HepG2 (cell line): ENCODE results near the gene HPS3. TPM values are rescaled to one million over a fixed set of nuclear protein-coding genes. Genes with fewer than 3 reads are reported as not detected.

Source experiments
- DPF2 ChIP-seq: sonication (generic); formaldehyde crosslinking; IDR thresholded peaks from 2 replicates; pipeline ENCODE4 v1.4.0; 2020; ENCODE audit warnings: mild to moderate bottlenecking, low read depth, missing genetic modification reagents, borderline replicate concordance
- FOXK2 ChIP-seq: fragments of 450-650 bp; IDR thresholded peaks from 2 replicates; pipeline ENCODE4 v1.6.1; 2016
- HMGA1 ChIP-seq: sonication (generic); formaldehyde crosslinking; conservative IDR thresholded peaks from 2 replicates; pipeline ENCODE4 v1.4.0; 2020; ENCODE audit warnings: missing genetic modification reagents
- KAT2B ChIP-seq: fragments of 150-350 bp; IDR thresholded peaks from 2 replicates; pipeline ENCODE4 v1.6.1; 2014; ENCODE audit warnings: low read depth, low read length, borderline replicate concordance
- KLF12 ChIP-seq: sonication (generic); formaldehyde crosslinking; IDR thresholded peaks from 2 replicates; pipeline ENCODE4 v1.4.0; 2020; ENCODE audit warnings: missing genetic modification reagents, borderline replicate concordance
- SKI ChIP-seq: fragments of 450-650 bp; IDR thresholded peaks from one replicate; pipeline ENCODE4 v1.6.1; 2018; ENCODE audit warnings: mild to moderate bottlenecking; ENCODE audit not compliant: partially characterized antibody
- SMAD1 ChIP-seq: sonication (generic); formaldehyde crosslinking; IDR thresholded peaks from 2 replicates; pipeline ENCODE4 v1.4.0; 2020; ENCODE audit warnings: missing genetic modification reagents, low read depth, mild to moderate bottlenecking, borderline replicate concordance
- SP4 ChIP-seq: sonication (generic); formaldehyde crosslinking; IDR thresholded peaks from 2 replicates; pipeline ENCODE4 v1.8.1; 2023; ENCODE audit warnings: mild to moderate bottlenecking, missing genetic modification reagents
- YY1 ChIP-seq: IDR thresholded peaks from 2 replicates; pipeline ENCODE4 v1.6.1; 2011; ENCODE audit warnings: low read length, low read depth, moderate library complexity, mild to moderate bottlenecking; ENCODE audit not compliant: insufficient read depth, insufficient replicate concordance
- ZFP36 ChIP-seq: fragments of 150-350 bp; IDR thresholded peaks from 2 replicates; pipeline ENCODE4 v1.6.1; 2018; ENCODE audit warnings: borderline replicate concordance, low read length, low read depth; ENCODE audit not compliant: partially characterized antibody
- ZNF24 ChIP-seq: fragments of 450-650 bp; IDR thresholded peaks from 2 replicates; pipeline ENCODE4 v1.6.1; 2017; ENCODE audit warnings: antibody characterized with exemption, mild to moderate bottlenecking
- ZNF331 ChIP-seq: sonication (generic); formaldehyde crosslinking; IDR thresholded peaks from 2 replicates; pipeline ENCODE4 v1.4.0; 2020; ENCODE audit warnings: missing genetic modification reagents
- ZNF446 ChIP-seq: sonication (generic); formaldehyde crosslinking; IDR thresholded peaks from 2 replicates; pipeline ENCODE4 v1.5.0; 2020; ENCODE audit warnings: mild to moderate bottlenecking, missing genetic modification reagents
- ZNF468 ChIP-seq: sonication (generic); formaldehyde crosslinking; IDR thresholded peaks from 2 replicates; pipeline ENCODE4 v1.8.0; 2022; ENCODE audit warnings: mild to moderate bottlenecking, moderate library complexity, missing genetic modification reagents
- ZNF543 ChIP-seq: sonication (generic); formaldehyde crosslinking; IDR thresholded peaks from 2 replicates; pipeline ENCODE4 v1.4.0; 2020; ENCODE audit warnings: mild to moderate bottlenecking, missing genetic modification reagents
- ZNF567 ChIP-seq: sonication (generic); formaldehyde crosslinking; IDR thresholded peaks from 2 replicates; pipeline ENCODE4 v1.8.1; 2023; ENCODE audit warnings: mild to moderate bottlenecking, missing genetic modification reagents, borderline replicate concordance
- ZNF768 ChIP-seq: sonication (generic); formaldehyde crosslinking; IDR thresholded peaks from 2 replicates; pipeline ENCODE4 v1.4.0; 2020; ENCODE audit warnings: missing genetic modification reagents
- ZNF776 ChIP-seq: sonication (generic); formaldehyde crosslinking; IDR thresholded peaks from 2 replicates; pipeline ENCODE4 v1.4.0; 2020; ENCODE audit warnings: mild to moderate bottlenecking, missing genetic modification reagents
- ZNF781 ChIP-seq: sonication (generic); formaldehyde crosslinking; IDR thresholded peaks from 2 replicates; pipeline ENCODE4 v1.5.1; 2020; ENCODE audit warnings: borderline replicate concordance, mild to moderate bottlenecking, missing genetic modification reagents; ENCODE audit errors: not compliant biosample characterization
- polyA plus RNA-seq, 8 experiments: library from polyadenylated mRNA; depleted of rRNA in 3 of 8; stranded (reverse) in 7 of 8; unstranded in 1 of 8; fragments of >200 nt; fragmentation: Illumina TruSeq in 4 of 8; extraction: Trizol in 4 of 8; gene quantifications; 2 replicates each; pipeline versions ENCODE4 v1.2.1 to v1.2.3, GENCODE V29; 2011 to 2016; ENCODE audit warnings: low read depth in 4 of 8, missing spikeins in 1 of 8, mixed read lengths in 1 of 8; ENCODE audit not compliant: insufficient read depth in 1 of 8
- total RNA-seq, 5 experiments: library from RNA; depleted of rRNA; stranded (reverse); fragments of >200 nt; fragmentation: Illumina TruSeq; extraction: Trizol; gene quantifications; 2 replicates each; pipeline ENCODE4 v1.2.3, GENCODE V29; 2016; ENCODE audit warnings: low read depth in 1 of 5
- TF ChIP-seq, protein P1 (sequence below): sonication (generic); formaldehyde crosslinking; IDR thresholded peaks from 2 replicates; pipeline ENCODE4 v1.5.0; 2020; ENCODE audit warnings: mild to moderate bottlenecking, low read depth, missing genetic modification reagents, borderline replicate concordance
- TF ChIP-seq, protein P2 (sequence below): sonication (generic); formaldehyde crosslinking; IDR thresholded peaks from 2 replicates; pipeline ENCODE4 v1.5.0; 2020; ENCODE audit warnings: missing genetic modification reagents
- TF ChIP-seq, protein P3 (sequence below): IDR thresholded peaks from 2 replicates; pipeline ENCODE4 v1.4.0; 2020; ENCODE audit warnings: mild to moderate bottlenecking, missing genetic modification reagents
- TF ChIP-seq, protein P4 (sequence below): sonication (generic); formaldehyde crosslinking; IDR thresholded peaks from 2 replicates; pipeline ENCODE4 v1.5.1; 2020; ENCODE audit warnings: mild to moderate bottlenecking, missing genetic modification reagents, borderline replicate concordance

Gene HPS3
- total and polyA plus RNA-seq, 2 of the 13 experiments (the other 11 are each of a cell fraction or from before 2014, with no cell fraction given), result 9.5 to 18.9 TPM

DNA sequence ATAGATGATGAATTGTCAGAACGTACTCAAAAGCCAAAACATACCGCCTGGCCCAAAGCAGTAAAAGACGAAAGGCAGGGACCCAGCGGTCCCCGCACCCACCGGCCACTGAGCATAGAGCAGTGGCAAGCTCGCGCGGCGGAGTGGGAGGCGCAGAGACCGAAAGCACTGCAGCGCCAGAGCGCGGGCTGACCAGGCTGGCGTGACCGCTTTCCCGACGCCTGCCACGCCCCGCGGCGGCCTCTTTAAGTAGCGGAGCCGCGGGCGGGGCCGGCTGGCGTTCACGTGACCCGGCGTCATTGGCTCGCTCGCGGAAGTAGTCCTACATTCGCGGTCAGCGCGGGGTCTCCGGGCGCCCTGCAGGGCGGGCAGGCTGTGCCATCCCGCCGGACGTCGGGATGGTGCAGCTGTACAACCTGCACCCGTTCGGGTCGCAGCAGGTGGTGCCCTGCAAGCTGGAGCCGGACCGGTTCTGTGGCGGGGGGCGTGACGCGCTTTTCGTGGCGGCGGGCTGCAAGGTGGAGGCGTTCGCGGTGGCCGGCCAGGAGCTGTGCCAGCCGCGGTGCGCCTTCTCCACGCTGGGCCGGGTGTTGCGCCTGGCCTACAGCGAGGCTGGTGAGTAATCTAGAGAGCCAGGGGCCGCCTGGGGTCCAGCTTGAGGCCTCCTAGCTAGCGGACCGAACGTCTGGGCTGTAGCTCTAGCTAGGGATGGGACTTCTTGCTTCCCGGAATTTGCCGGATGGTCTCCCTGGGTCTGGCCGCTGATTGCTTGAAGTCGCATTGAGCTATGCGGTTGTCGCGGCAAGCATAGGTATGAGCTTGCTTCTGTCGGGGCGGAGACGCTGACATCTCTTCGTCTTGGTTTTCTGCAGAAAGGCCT is at the start of gene HPS3 (continued):
- TF ChIP-seq HMGA1 (CRISPR knock-in tag), result no peak
- no peak for TF ChIP-seq ZNF781
- peak; percentile 91 for TF ChIP-seq SP4 (CRISPR knock-in tag)
- TF ChIP-seq SKI, result peak; percentile 22
- peak; percentile 75 for TF ChIP-seq ZFP36
- peak; percentile 89; the same call in 1 of the 2 replicates for TF ChIP-seq SMAD1 (CRISPR knock-in tag)
- peak; percentile 97 for TF ChIP-seq KLF12
- TF ChIP-seq DPF2, result no peak
- TF ChIP-seq ZNF567 (CRISPR knock-in tag), result peak; percentile 78; the same call in 1 of the 2 replicates
- TF ChIP-seq ZNF543 (CRISPR knock-in tag), result no peak
- TF ChIP-seq ZNF468 (CRISPR knock-in tag), result no peak
- 0 out of 2 replicates have a peak, but pooled peaks have one; percentile 51 for TF ChIP-seq ZNF446 (CRISPR knock-in tag)
- TF ChIP-seq ZNF768 (CRISPR knock-in tag), result peak; percentile 74; the same call in 1 of the 2 replicates
- no peak for TF ChIP-seq ZNF24
- no peak for TF ChIP-seq KAT2B
- TF ChIP-seq ZNF331 (CRISPR knock-in tag), result no peak; the same call in 1 of the 2 replicates
- TF ChIP-seq, protein P1, sequence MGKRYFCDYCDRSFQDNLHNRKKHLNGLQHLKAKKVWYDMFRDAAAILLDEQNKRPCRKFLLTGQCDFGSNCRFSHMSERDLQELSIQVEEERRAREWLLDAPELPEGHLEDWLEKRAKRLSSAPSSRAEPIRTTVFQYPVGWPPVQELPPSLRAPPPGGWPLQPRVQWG (CRISPR knock-in tag), result peak; percentile 88; the same call in 1 of the 2 replicates
- TF ChIP-seq, protein P2, sequence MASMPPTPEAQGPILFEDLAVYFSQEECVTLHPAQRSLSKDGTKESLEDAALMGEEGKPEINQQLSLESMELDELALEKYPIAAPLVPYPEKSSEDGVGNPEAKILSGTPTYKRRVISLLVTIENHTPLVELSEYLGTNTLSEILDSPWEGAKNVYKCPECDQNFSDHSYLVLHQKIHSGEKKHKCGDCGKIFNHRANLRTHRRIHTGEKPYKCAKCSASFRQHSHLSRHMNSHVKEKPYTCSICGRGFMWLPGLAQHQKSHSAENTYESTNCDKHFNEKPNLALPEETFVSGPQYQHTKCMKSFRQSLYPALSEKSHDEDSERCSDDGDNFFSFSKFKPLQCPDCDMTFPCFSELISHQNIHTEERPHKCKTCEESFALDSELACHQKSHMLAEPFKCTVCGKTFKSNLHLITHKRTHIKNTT (CRISPR knock-in tag), result no peak
- TF ChIP-seq FOXK2, result no peak
- TF ChIP-seq, protein P3, sequence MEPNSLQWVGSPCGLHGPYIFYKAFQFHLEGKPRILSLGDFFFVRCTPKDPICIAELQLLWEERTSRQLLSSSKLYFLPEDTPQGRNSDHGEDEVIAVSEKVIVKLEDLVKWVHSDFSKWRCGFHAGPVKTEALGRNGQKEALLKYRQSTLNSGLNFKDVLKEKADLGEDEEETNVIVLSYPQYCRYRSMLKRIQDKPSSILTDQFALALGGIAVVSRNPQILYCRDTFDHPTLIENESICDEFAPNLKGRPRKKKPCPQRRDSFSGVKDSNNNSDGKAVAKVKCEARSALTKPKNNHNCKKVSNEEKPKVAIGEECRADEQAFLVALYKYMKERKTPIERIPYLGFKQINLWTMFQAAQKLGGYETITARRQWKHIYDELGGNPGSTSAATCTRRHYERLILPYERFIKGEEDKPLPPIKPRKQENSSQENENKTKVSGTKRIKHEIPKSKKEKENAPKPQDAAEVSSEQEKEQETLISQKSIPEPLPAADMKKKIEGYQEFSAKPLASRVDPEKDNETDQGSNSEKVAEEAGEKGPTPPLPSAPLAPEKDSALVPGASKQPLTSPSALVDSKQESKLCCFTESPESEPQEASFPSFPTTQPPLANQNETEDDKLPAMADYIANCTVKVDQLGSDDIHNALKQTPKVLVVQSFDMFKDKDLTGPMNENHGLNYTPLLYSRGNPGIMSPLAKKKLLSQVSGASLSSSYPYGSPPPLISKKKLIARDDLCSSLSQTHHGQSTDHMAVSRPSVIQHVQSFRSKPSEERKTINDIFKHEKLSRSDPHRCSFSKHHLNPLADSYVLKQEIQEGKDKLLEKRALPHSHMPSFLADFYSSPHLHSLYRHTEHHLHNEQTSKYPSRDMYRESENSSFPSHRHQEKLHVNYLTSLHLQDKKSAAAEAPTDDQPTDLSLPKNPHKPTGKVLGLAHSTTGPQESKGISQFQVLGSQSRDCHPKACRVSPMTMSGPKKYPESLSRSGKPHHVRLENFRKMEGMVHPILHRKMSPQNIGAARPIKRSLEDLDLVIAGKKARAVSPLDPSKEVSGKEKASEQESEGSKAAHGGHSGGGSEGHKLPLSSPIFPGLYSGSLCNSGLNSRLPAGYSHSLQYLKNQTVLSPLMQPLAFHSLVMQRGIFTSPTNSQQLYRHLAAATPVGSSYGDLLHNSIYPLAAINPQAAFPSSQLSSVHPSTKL (CRISPR knock-in tag), result peak; percentile 74; the same call in 1 of the 2 replicates
- peak; percentile 93 for TF ChIP-seq ZNF776 (CRISPR knock-in tag)
- TF ChIP-seq YY1, result peak; percentile 34
- TF ChIP-seq, protein P4, sequence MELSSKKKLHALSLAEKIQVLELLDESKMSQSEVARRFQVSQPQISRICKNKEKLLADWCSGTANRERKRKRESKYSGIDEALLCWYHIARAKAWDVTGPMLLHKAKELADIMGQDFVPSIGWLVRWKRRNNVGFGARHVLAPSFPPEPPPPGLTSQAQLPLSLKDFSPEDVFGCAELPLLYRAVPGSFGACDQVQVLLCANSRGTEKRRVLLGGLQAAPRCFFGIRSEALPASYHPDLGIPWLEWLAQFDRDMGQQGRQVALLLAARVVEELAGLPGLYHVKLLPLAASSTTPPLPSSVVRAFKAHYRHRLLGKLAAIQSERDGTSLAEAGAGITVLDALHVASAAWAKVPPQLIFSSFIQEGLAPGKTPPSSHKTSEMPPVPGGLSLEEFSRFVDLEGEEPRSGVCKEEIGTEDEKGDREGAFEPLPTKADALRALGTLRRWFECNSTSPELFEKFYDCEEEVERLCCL (CRISPR knock-in tag), result no peak
